HK-2 (cell line): ENCODE measurements around the gene CAB39L.

Source experiments
- DNase-seq: peaks from one replicate; pipeline ENCODE4 v3.0.0-alpha.2; 2018; ENCODE audit not compliant: unreplicated experiment

The CAB39L gene

GRCh38 chr13:49443704-49444523 lies at the start of gene CAB39L, which contains the start of gene SETDB2:
TSS of gene CAB39L (minus strand) at chr13:49444064. CDS start at chr13:49382910, 61,154 bp downstream.
TSS of gene SETDB2 (plus strand) at chr13:49444274. CDS start at chr13:49451894, 7,620 bp downstream.
- DNase-seq, result peak; percentile 97

GRCh38 chr13:49488563-49488962 lies 44.7 kb upstream of the CAB39L start:
- no peak for DNase-seq

- no peak for DNase-seq
Observed at GRCh38 chr13:49481788-49482187, 37.9 kb upstream of the CAB39L start.

GRCh38 chr13:49476529-49476928 lies 32.7 kb upstream of the CAB39L start:
- no peak for DNase-seq

- no peak for DNase-seq
Observed at GRCh38 chr13:49472186-49472585, 28.3 kb upstream of the CAB39L start.

- DNase-seq, result no peak
Observed at GRCh38 chr13:49466292-49466838, 22.5 kb upstream of the CAB39L start.

GRCh38 chr13:49464621-49465325 lies 20.9 kb upstream of the CAB39L start:
- no peak for DNase-seq

GRCh38 chr13:49464085-49464484 lies 20.2 kb upstream of the CAB39L start:
- DNase-seq, result no peak

- DNase-seq, result no peak
Observed at GRCh38 chr13:49459580-49459979, 15.7 kb upstream of the CAB39L start.

- DNase-seq, result no peak
Observed at GRCh38 chr13:49457221-49457620, 13.4 kb upstream of the CAB39L start.

- DNase-seq, result no peak
Observed at GRCh38 chr13:49456156-49456555, 12.3 kb upstream of the CAB39L start.

GRCh38 chr13:49455007-49455398 lies 11.1 kb upstream of the CAB39L start:
- DNase-seq, result no peak

GRCh38 chr13:49454388-49455006 lies 10.6 kb upstream of the CAB39L start:
- no peak for DNase-seq

- no peak for DNase-seq
Observed at GRCh38 chr13:49453465-49453864, 9.6 kb upstream of the CAB39L start.

GRCh38 chr13:49452725-49453457 lies 9.0 kb upstream of the CAB39L start:
- no peak for DNase-seq

GRCh38 chr13:49450105-49450819 lies 6.4 kb upstream of the CAB39L start:
- DNase-seq, result no peak

GRCh38 chr13:49448753-49449152 lies 4.9 kb upstream of the CAB39L start:
- DNase-seq, result no peak

GRCh38 chr13:49446473-49446872 lies 2.6 kb upstream of the CAB39L start:
- DNase-seq, result no peak

GRCh38 chr13:49444524-49445395 lies 896 bp upstream of the CAB39L start:
- DNase-seq, result peak; percentile 19

- DNase-seq, result peak; percentile 13
Observed at GRCh38 chr13:49443357-49443703, 534 bp downstream of the CAB39L start.
